ENCODE results near the gene ABL1.

ABL1 gene

DNA sequence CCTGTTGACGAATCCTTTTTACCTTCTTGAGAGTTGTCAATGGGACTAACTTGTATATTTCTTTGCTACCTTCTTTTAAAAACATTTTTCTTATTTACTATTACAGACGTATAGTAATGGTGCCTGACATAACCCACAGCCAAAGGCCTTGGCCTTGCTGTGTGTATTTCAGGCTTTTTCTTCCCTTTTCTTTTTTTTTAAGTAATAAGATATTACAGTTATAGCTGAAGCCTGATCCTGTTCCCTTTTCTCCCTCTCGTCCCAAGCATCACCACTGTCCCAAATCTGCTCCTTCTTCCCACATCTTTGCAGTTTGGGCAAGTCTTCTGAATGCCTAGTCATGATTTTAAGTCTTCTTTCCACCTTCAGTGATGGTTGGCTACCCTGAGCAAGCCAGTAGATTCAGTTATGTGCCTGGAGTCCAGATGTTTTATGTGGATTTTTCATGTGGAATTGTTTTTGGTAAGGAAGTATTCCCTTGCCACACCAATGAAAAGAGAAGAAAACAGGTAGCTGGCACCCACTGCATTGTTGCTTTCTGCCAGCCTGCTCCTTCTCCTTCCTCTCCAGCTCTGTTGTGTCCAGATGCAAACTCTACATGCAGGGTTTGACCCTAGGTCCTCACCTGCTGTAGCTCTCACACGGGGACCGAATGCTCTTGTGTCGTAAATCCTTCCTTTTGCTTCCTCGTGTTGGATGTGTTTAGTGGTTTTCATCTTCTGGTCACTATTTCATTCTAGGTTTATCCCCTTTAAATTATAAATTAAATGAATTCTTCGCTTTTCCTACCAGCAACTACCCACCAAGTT is 26.5 kb downstream of the ABL1 start:
- TF ChIP-seq, protein P1, sequence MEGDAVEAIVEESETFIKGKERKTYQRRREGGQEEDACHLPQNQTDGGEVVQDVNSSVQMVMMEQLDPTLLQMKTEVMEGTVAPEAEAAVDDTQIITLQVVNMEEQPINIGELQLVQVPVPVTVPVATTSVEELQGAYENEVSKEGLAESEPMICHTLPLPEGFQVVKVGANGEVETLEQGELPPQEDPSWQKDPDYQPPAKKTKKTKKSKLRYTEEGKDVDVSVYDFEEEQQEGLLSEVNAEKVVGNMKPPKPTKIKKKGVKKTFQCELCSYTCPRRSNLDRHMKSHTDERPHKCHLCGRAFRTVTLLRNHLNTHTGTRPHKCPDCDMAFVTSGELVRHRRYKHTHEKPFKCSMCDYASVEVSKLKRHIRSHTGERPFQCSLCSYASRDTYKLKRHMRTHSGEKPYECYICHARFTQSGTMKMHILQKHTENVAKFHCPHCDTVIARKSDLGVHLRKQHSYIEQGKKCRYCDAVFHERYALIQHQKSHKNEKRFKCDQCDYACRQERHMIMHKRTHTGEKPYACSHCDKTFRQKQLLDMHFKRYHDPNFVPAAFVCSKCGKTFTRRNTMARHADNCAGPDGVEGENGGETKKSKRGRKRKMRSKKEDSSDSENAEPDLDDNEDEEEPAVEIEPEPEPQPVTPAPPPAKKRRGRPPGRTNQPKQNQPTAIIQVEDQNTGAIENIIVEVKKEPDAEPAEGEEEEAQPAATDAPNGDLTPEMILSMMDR (IDR thresholded peaks at IDR 0.05; ENCODE audit: low read depth, low read length, missing control alignments): no peak
- no peak overlapping the region for H3K4me3 ChIP-seq (replicated peaks; ENCODE audit: low read depth, low read length)
- no peak for DNase-seq (ENCODE audit: extremely low read depth, low read depth)

- TF ChIP-seq, protein P1 (IDR thresholded peaks at IDR 0.05; ENCODE audit: low read depth, low read length, missing control alignments): no peak
- no peak for DNase-seq (ENCODE audit: extremely low read depth, low read depth)
- no peak overlapping the region for H3K4me3 ChIP-seq (replicated peaks; ENCODE audit: low read depth, low read length)
These were observed 27.2 kb downstream of the ABL1 start for GRCh38 chr9:130862217-130862616.

GRCh38 chr9:130862747-130863146 is 27.7 kb downstream of the ABL1 start:
- TF ChIP-seq, protein P1 (IDR thresholded peaks at IDR 0.05; ENCODE audit: low read depth, low read length, missing control alignments): no peak
- H3K4me3 ChIP-seq (replicated peaks; ENCODE audit: low read depth, low read length): no peak overlapping the region
- DNase-seq (ENCODE audit: extremely low read depth, low read depth): no peak

GRCh38 chr9:130864541-130864940 is 29.5 kb downstream of the ABL1 start:
- no peak overlapping the region for H3K4me3 ChIP-seq (replicated peaks; ENCODE audit: low read depth, low read length)
- no peak for DNase-seq (ENCODE audit: extremely low read depth, low read depth)
- TF ChIP-seq, protein P1 (IDR thresholded peaks at IDR 0.05; ENCODE audit: low read depth, low read length, missing control alignments): no peak

DNA sequence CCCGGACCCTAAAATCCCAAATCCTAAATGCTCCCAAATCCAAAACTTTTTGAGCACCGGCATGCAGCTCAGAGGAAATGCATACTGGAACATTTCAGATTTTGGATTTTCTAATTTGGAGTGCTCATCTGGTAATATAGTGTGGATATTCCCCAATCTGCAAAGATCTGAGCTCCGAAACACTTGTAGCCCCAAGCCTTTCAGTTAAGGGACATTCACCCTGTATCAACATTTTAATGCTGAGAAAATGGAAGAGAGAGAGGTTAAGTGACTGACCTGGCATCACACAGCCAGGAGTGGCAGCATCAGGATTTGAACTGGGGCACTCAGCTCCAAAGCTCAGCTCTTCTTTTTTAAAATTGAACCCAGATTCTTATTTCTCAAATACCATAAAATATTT is 30.9 kb downstream of the ABL1 start:
- no peak overlapping the region for H3K4me3 ChIP-seq (replicated peaks; ENCODE audit: low read depth, low read length)
- TF ChIP-seq, protein P1 (IDR thresholded peaks at IDR 0.05; ENCODE audit: low read depth, low read length, missing control alignments): no peak
- no peak for DNase-seq (ENCODE audit: extremely low read depth, low read depth)

DNA sequence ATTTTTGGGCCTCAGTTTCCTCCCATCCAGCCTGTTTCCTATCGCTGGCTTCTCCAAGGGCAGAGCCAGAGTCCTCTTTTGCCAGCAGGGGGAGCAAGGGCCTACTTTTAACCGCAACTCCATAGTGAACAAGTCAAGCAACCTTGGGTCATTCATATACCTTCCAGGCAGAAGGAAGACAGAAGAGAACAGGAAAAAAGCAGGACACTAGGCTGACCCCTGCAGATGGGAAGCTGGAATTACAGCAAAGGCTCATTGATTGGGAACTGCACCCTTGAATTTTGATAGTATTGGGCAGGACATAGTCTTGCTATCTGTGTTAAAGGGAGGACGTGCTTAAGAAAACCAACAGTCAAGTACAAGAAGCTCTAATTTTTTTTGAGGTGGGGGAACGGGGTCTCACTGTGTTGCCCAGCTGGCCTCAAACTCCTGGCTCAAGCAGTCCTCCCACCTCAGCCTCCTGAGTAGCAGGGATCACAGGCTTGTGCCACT is 31.5 kb downstream of the ABL1 start:
- H3K4me3 ChIP-seq (replicated peaks; ENCODE audit: low read depth, low read length): no peak overlapping the region
- TF ChIP-seq, protein P1 (IDR thresholded peaks at IDR 0.05; ENCODE audit: low read depth, low read length, missing control alignments): peak; percentile 99
- no peak for DNase-seq (ENCODE audit: extremely low read depth, low read depth)
